ENCODE measurements around the gene SENP6. TPM values are rescaled to one million over a fixed set of nuclear protein-coding genes. Genes with fewer than 3 reads are reported as not detected.
"Not testable (repeated sequence)": the region's sequence is repeated elsewhere in the genome, so short reads cannot be mapped to it uniquely, and the experiment has no call there.

SENP6 gene
- total RNA-seq, 1 donor from 2014 or later: 81.7 TPM

- peaks cover 24% of the 10 kb centered on the region for H3K36me3 Mint-ChIP-seq (ENCODE audit: low read depth)
- no peaks in the 10 kb centered on the region for H3K9me3 Mint-ChIP-seq
- peaks cover 5% of the 10 kb centered on the region for H3K4me1 Mint-ChIP-seq (ENCODE audit: low read depth)
- intact Hi-C loops (cut with micrococcal nuclease): no loop called here
- no peak overlapping the region for H3K27ac Mint-ChIP-seq
- no peak for DNase-seq (ENCODE audit: low spot score)
- H3K4me3 Mint-ChIP-seq: no peak overlapping the region
- H3K27me3 Mint-ChIP-seq (ENCODE audit: insufficient read depth): no peaks in the 10 kb centered on the region
Observed at GRCh38 chr6:75631859-75632635, 30.4 kb downstream of the SENP6 start.

- no peak for DNase-seq (ENCODE audit: low spot score)
- Mint-ChIP-seq H3K9me3 (no peaks in the 10 kb centered on the region), H3K4me3 (no peak overlapping the region), H3K4me1 (ENCODE audit: low read depth) (peaks cover 5% of the 10 kb centered on the region), H3K36me3 (ENCODE audit: low read depth) (peaks cover 26% of the 10 kb centered on the region), H3K27ac (no peak overlapping the region), H3K27me3 (ENCODE audit: insufficient read depth) (no peaks in the 10 kb centered on the region)
- intact Hi-C loops (cut with micrococcal nuclease): no loop called here
Observed at GRCh38 chr6:75633045-75633444, 31.4 kb downstream of the SENP6 start.

- H3K9me3 Mint-ChIP-seq: no peaks in the 10 kb centered on the region
- H3K36me3 Mint-ChIP-seq (ENCODE audit: low read depth): peaks cover 32% of the 10 kb centered on the region
- intact Hi-C loops (cut with micrococcal nuclease): no loop called here
- H3K4me3 Mint-ChIP-seq: no peak overlapping the region
- no peaks in the 10 kb centered on the region for H3K27me3 Mint-ChIP-seq (ENCODE audit: insufficient read depth)
- H3K4me1 Mint-ChIP-seq (ENCODE audit: low read depth): no peaks in the 10 kb centered on the region
- no peak for DNase-seq (ENCODE audit: low spot score)
- no peak overlapping the region for H3K27ac Mint-ChIP-seq
Observed at GRCh38 chr6:75642311-75642710, 40.6 kb downstream of the SENP6 start.

- Mint-ChIP-seq H3K27me3 (ENCODE audit: insufficient read depth) (no peaks in the 10 kb centered on the region), H3K36me3 (ENCODE audit: low read depth) (peaks cover 31% of the 10 kb centered on the region), H3K4me3 (no peak overlapping the region), H3K4me1 (ENCODE audit: low read depth) (no peaks in the 10 kb centered on the region), H3K9me3 (no peaks in the 10 kb centered on the region), H3K27ac (no peak overlapping the region)
- DNase-seq (ENCODE audit: low spot score): no peak
- intact Hi-C loops (cut with micrococcal nuclease): no loop called here
Observed at GRCh38 chr6:75643173-75643572, 41.5 kb downstream of the SENP6 start.

GRCh38 chr6:75656479-75656878 lies 54.8 kb downstream of the SENP6 start:
- Mint-ChIP-seq H3K4me1 (ENCODE audit: low read depth) (no peaks in the 10 kb centered on the region), H3K36me3 (ENCODE audit: low read depth) (peaks cover 44% of the 10 kb centered on the region), H3K9me3 (no peaks in the 10 kb centered on the region), H3K27me3 (ENCODE audit: insufficient read depth) (no peaks in the 10 kb centered on the region), H3K4me3 (no peak overlapping the region), H3K27ac (no peak overlapping the region)
- no peak for DNase-seq (ENCODE audit: low spot score)
- intact Hi-C loops (cut with micrococcal nuclease): no loop called here

GRCh38 chr6:75657327-75657726 lies 55.6 kb downstream of the SENP6 start:
- peaks cover 49% of the 10 kb centered on the region for H3K36me3 Mint-ChIP-seq (ENCODE audit: low read depth)
- DNase-seq (ENCODE audit: low spot score): no peak
- H3K9me3 Mint-ChIP-seq: no peaks in the 10 kb centered on the region
- intact Hi-C loops (cut with micrococcal nuclease): no loop called here
- H3K4me1 Mint-ChIP-seq (ENCODE audit: low read depth): no peaks in the 10 kb centered on the region
- no peak overlapping the region for H3K4me3 Mint-ChIP-seq
- H3K27me3 Mint-ChIP-seq (ENCODE audit: insufficient read depth): no peaks in the 10 kb centered on the region
- H3K27ac Mint-ChIP-seq: no peak overlapping the region

GRCh38 chr6:75666592-75666991 lies 64.9 kb downstream of the SENP6 start:
- no peaks in the 10 kb centered on the region for H3K27me3 Mint-ChIP-seq (ENCODE audit: insufficient read depth)
- no peak for DNase-seq (ENCODE audit: low spot score)
- intact Hi-C loops (cut with micrococcal nuclease): no loop called here
- H3K9me3 Mint-ChIP-seq: no peaks in the 10 kb centered on the region
- H3K4me3 Mint-ChIP-seq: no peak overlapping the region
- H3K4me1 Mint-ChIP-seq (ENCODE audit: low read depth): no peaks in the 10 kb centered on the region
- H3K36me3 Mint-ChIP-seq (ENCODE audit: low read depth): peaks cover 26% of the 10 kb centered on the region
- no peak overlapping the region for H3K27ac Mint-ChIP-seq

GRCh38 chr6:75673884-75674283 lies 72.2 kb downstream of the SENP6 start:
- no peaks in the 10 kb centered on the region for H3K4me1 Mint-ChIP-seq (ENCODE audit: low read depth)
- H3K27me3 Mint-ChIP-seq (ENCODE audit: insufficient read depth): no peaks in the 10 kb centered on the region
- H3K4me3 Mint-ChIP-seq: no peak overlapping the region
- H3K9me3 Mint-ChIP-seq: no peaks in the 10 kb centered on the region
- H3K36me3 Mint-ChIP-seq (ENCODE audit: low read depth): peaks cover 22% of the 10 kb centered on the region
- no peak for DNase-seq (ENCODE audit: low spot score)
- intact Hi-C loops (cut with micrococcal nuclease): no loop called here
- no peak overlapping the region for H3K27ac Mint-ChIP-seq

- Mint-ChIP-seq H3K36me3 (ENCODE audit: low read depth) (peaks cover 44% of the 10 kb centered on the region), H3K4me3 (no peak overlapping the region), H3K9me3 (peaks cover 10% of the 10 kb centered on the region), H3K27me3 (ENCODE audit: insufficient read depth) (no peaks in the 10 kb centered on the region), H3K4me1 (ENCODE audit: low read depth) (no peaks in the 10 kb centered on the region), H3K27ac (no peak overlapping the region)
- intact Hi-C loops (cut with micrococcal nuclease): no loop called here
- DNase-seq (ENCODE audit: low spot score): no peak
Observed at GRCh38 chr6:75676377-75676776, 74.7 kb downstream of the SENP6 start.

- Mint-ChIP-seq H3K36me3 (ENCODE audit: low read depth) (peaks cover 89% of the 10 kb centered on the region), H3K4me1 (ENCODE audit: low read depth) (peaks cover 13% of the 10 kb centered on the region), H3K9me3 (peaks cover 30% of the 10 kb centered on the region)
- H3K4me3 Mint-ChIP-seq; H3K27ac Mint-ChIP-seq; intact Hi-C loops (cut with micrococcal nuclease); DNase-seq (ENCODE audit: low spot score); H3K27me3 Mint-ChIP-seq (ENCODE audit: insufficient read depth): not testable (repeated sequence)
Observed at GRCh38 chr6:75682548-75682947, 80.9 kb downstream of the SENP6 start.

GRCh38 chr6:75683005-75683404 lies 81.3 kb downstream of the SENP6 start:
- DNase-seq (ENCODE audit: low spot score); H3K27ac Mint-ChIP-seq: not testable (repeated sequence)
- peaks cover 87% of the 10 kb centered on the region for H3K36me3 Mint-ChIP-seq (ENCODE audit: low read depth)

GRCh38 chr6:75687535-75687934 lies 85.9 kb downstream of the SENP6 start:
- H3K27me3 Mint-ChIP-seq (ENCODE audit: insufficient read depth); H3K27ac Mint-ChIP-seq; intact Hi-C loops (cut with micrococcal nuclease); H3K4me3 Mint-ChIP-seq; DNase-seq (ENCODE audit: low spot score): not testable (repeated sequence)
- H3K9me3 Mint-ChIP-seq: peaks cover 10% of the 10 kb centered on the region
- H3K36me3 Mint-ChIP-seq (ENCODE audit: low read depth): peaks cover 50% of the 10 kb centered on the region
- H3K4me1 Mint-ChIP-seq (ENCODE audit: low read depth): peaks cover 18% of the 10 kb centered on the region

More at GRCh38 chr6:75683005-75683404, 81.3 kb downstream of the SENP6 start:
- intact Hi-C loops (cut with micrococcal nuclease); H3K4me3 Mint-ChIP-seq; H3K27me3 Mint-ChIP-seq (ENCODE audit: insufficient read depth): not testable (repeated sequence)
- H3K9me3 Mint-ChIP-seq: peaks cover 30% of the 10 kb centered on the region
- peaks cover 17% of the 10 kb centered on the region for H3K4me1 Mint-ChIP-seq (ENCODE audit: low read depth)

- H3K4me3 Mint-ChIP-seq; H3K27me3 Mint-ChIP-seq (ENCODE audit: insufficient read depth); H3K9me3 Mint-ChIP-seq; intact Hi-C loops (cut with micrococcal nuclease); DNase-seq (ENCODE audit: low spot score); H3K27ac Mint-ChIP-seq: not testable (repeated sequence)
- Mint-ChIP-seq H3K36me3 (ENCODE audit: low read depth) (peaks cover 48% of the 10 kb centered on the region), H3K4me1 (ENCODE audit: low read depth) (peaks cover 18% of the 10 kb centered on the region)
Observed at GRCh38 chr6:75687937-75688336, 86.3 kb downstream of the SENP6 start.

- DNase-seq (ENCODE audit: low spot score): no peak
- Mint-ChIP-seq H3K27me3 (ENCODE audit: insufficient read depth) (no peaks in the 10 kb centered on the region), H3K36me3 (ENCODE audit: low read depth) (peaks cover 38% of the 10 kb centered on the region)
Observed at GRCh38 chr6:75689576-75689975, 87.9 kb downstream of the SENP6 start.

More at GRCh38 chr6:75689576-75689975, 87.9 kb downstream of the SENP6 start:
- Mint-ChIP-seq H3K9me3 (no peaks in the 10 kb centered on the region), H3K4me1 (ENCODE audit: low read depth) (peaks cover 18% of the 10 kb centered on the region), H3K27ac (no peak overlapping the region), H3K4me3 (no peak overlapping the region)
- intact Hi-C loops (cut with micrococcal nuclease): no loop called here
